Transverse colon (tissue), 4 donors: ENCODE results near the gene EPB41L1. TPM values are rescaled to one million over a fixed set of nuclear protein-coding genes. Genes with fewer than 3 reads are reported as not detected.

Experiments used
- DNase-seq: peaks from one replicate; pipeline ENCODE4 v3.0.0-alpha.2; 2019
- H3K27ac ChIP-seq, 4 donors: fragments of 200-600 bp; sonication (generic); 2 replicates each; pipeline ENCODE4 v1.5.1; 2016 to 2018; ENCODE audit warnings: inconsistent platforms in 4 of 4
- H3K27me3 ChIP-seq: fragments of 200-600 bp; sonication (generic); 2 replicates; pipeline ENCODE4 v1.5.1; 2017; ENCODE audit warnings: inconsistent platforms
- H3K36me3 ChIP-seq, 4 donors: fragments of 200-600 bp; sonication (generic); 2 replicates each; pipeline ENCODE4 v1.5.1; 2017 to 2019; ENCODE audit warnings: inconsistent platforms in 4 of 4
- H3K4me1 ChIP-seq, 4 donors: fragments of 200-600 bp; sonication (generic); 2 replicates each; pipeline ENCODE4 v1.5.1; 2017 to 2020; ENCODE audit warnings: inconsistent platforms in 4 of 4
- H3K4me3 ChIP-seq, 4 donors: fragments of 200-600 bp; sonication (generic); 1 replicate in 1 of 4; 2 replicates in 3 of 4; pipeline versions ENCODE4 v1.5.1 to v1.6.1; 2017 to 2019; ENCODE audit warnings: inconsistent platforms in 4 of 4
- H3K9me3 ChIP-seq, 2 donors: fragments of 200-600 bp; sonication (generic); 2 replicates each; pipeline ENCODE4 v1.5.1; 2017 to 2019; ENCODE audit warnings: inconsistent platforms in 2 of 2
- EP300 ChIP-seq: sonication (generic); formaldehyde crosslinking; IDR thresholded peaks from one replicate; pipeline ENCODE4 v1.6.1; 2017; ENCODE audit warnings: antibody characterized with exemption, low read depth
- POLR2A ChIP-seq: fragments of 450-650 bp; IDR thresholded peaks from one replicate; pipeline ENCODE4 v1.6.1; 2016; ENCODE audit warnings: antibody characterized with exemption, mild to moderate bottlenecking, moderate library complexity
- POLR2AphosphoS5 ChIP-seq, 3 donors: sonication (generic); formaldehyde crosslinking; IDR thresholded peaks; one replicate each; pipeline ENCODE4 v1.6.1; 2016; ENCODE audit warnings: antibody characterized with exemption in 3 of 3
- WGBS, 2 donors: methylation state at CpG; one replicate each; pipeline ENCODE4 v1.1.5; 2018; ENCODE audit warnings: low coverage in 1 of 2; 5-methylcytosine and 5-hydroxymethylcytosine counted together
- in situ Hi-C, 4 donors: fragments of 200-750 bp; cut with MboI; loops; one replicate each; pipeline versions ENCODE4 v1.15.0 to v1.15.1; 2017; ENCODE audit warnings: low sequenced_read_pairs in 3 of 4, low pct_ligation_motif_present in 1 of 4, low pct_unique_long_range_greater_than_20kb in 1 of 4
- intact Hi-C: fragments of 100-400 bp; cut with DNase I; formaldehyde crosslinking; loops from one replicate; pipeline ENCODE4 v1.15.1; 2023; ENCODE audit warnings: low total_unique reads
- total RNA-seq, 4 donors: library from RNA; depleted of rRNA; stranded (reverse); fragments of >200 nt; gene quantifications; one replicate each; pipeline ENCODE4 v1.1.0, GENCODE V29; 2016
- TF ChIP-seq, protein P1 (sequence below), 5 experiments: fragments of 200-600 bp in 3 of 5; fragments of 450-650 bp in 2 of 5; sonication (generic) in 3 of 5; IDR thresholded peaks; 1 replicate in 2 of 5; 2 replicates in 3 of 5; pipeline ENCODE4 v1.5.1; 2016 to 2017; ENCODE audit warnings: antibody characterized with exemption in 5 of 5, inconsistent platforms in 3 of 5, mild to moderate bottlenecking in 2 of 5, moderate library complexity in 1 of 5

EPB41L1 gene
- total RNA-seq, 4 donors from 2014 or later, result 36.4 to 167 (median 79.4) TPM

DNA sequence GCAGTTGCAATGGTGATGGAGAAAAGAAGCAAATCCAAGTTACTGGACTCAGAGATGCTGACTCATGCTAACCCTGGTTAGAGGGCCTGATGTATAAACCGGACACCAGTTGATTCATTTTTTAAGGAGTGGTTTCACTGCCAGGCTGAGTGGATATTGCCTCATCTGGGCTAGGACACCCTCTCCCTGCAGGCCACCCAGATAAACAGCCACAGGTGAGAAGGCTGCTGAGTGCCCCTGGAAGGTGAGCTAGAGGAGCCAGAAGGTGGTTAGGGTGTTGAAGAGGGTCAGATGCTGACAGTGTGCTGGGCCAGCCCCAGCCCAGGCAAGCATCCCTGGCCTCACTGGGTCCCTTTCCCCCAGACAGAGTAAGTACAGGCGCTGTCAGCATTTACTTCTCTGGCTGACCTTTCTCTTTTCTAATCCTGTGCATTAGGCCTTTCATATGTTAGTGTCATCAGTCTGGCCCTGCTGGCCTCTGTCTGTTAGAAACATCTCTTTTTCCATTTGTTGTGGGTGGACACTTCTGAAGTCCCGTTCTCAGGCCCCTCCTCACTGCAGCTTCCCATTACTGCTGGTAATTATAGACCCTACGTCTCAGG lies 13.5 kb downstream of the EPB41L1 start:
- no peaks in the 10 kb centered on the region for H3K4me1 ChIP-seq
- TF ChIP-seq, protein P1, sequence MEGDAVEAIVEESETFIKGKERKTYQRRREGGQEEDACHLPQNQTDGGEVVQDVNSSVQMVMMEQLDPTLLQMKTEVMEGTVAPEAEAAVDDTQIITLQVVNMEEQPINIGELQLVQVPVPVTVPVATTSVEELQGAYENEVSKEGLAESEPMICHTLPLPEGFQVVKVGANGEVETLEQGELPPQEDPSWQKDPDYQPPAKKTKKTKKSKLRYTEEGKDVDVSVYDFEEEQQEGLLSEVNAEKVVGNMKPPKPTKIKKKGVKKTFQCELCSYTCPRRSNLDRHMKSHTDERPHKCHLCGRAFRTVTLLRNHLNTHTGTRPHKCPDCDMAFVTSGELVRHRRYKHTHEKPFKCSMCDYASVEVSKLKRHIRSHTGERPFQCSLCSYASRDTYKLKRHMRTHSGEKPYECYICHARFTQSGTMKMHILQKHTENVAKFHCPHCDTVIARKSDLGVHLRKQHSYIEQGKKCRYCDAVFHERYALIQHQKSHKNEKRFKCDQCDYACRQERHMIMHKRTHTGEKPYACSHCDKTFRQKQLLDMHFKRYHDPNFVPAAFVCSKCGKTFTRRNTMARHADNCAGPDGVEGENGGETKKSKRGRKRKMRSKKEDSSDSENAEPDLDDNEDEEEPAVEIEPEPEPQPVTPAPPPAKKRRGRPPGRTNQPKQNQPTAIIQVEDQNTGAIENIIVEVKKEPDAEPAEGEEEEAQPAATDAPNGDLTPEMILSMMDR (IDR thresholded peaks at IDR 0.05), result no peak
- TF ChIP-seq EP300 (no peak), POLR2AphosphoS5 (IDR thresholded peaks at IDR 0.05) (no peak), POLR2A (no peak)
- H3K27ac ChIP-seq, result no peak overlapping the region
- WGBS, 2 donors, result 59 to 70% methylated on average over 2 to 4 of the region's 4 CpGs
- intact Hi-C loops, result no loop called here
- H3K4me3 ChIP-seq, result no peak overlapping the region
- no peak for DNase-seq
- in situ Hi-C loops, result no loop called here
- no peaks in the 10 kb centered on the region for H3K9me3 ChIP-seq
- H3K36me3 ChIP-seq, result no peaks in the 10 kb centered on the region
- no peaks in the 10 kb centered on the region for H3K27me3 ChIP-seq

DNA sequence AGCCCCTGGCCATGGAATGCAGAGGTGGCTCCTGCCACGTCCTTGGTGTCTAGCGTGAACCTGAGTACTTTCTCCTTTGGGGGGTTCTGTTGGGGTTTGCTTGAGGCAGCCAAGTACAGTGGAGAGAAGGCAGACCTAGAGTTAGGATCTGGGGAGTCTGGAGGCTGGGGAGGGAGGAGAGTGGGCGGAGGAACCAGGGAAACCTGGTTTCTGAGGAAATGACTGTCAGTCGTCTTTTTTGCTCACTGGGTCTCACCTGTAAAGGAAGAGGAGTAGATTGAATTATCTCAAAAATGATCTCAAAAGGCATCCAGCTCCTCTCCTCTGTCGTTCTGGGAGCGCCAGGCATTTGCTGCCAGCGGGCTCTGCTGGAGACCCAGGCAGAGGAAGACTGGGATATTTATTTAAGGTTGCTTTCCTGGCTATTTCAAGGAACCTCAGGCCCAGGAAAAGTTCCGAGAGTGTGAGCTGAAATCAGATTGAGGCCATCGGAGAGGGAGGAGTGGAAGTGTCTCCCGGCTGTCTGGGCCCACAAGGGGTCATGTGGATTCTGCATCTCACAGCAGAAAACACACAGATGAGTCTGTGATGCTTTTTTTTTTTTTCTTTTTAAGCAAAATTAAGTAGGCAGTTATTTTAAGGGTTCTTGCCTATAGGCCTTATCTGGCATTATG lies 16.1 kb downstream of the EPB41L1 start:
- no peak for DNase-seq
- Histone ChIP-seq H3K27me3 (no peaks in the 10 kb centered on the region), H3K36me3 (no peaks in the 10 kb centered on the region), H3K4me1 (no peaks in the 10 kb centered on the region), H3K9me3 (no peaks in the 10 kb centered on the region), H3K4me3 (no peak overlapping the region), H3K27ac (no peak overlapping the region)
- in situ Hi-C loops (no loop called here), intact Hi-C loops (no loop called here)
- 87 to 89% methylated on average over 3 to 10 of the region's 10 CpGs for WGBS, 2 donors
- TF ChIP-seq EP300, result no peak
- no peak for TF ChIP-seq POLR2AphosphoS5 (IDR thresholded peaks at IDR 0.05)

- Histone ChIP-seq H3K27ac (no peak overlapping the region), H3K36me3 (peaks cover 0 to 7% (median 0%) of the 10 kb centered on the region in 4 donors), H3K9me3 (no peaks in the 10 kb centered on the region), H3K4me1 (no peaks in the 10 kb centered on the region), H3K4me3 (no peak overlapping the region), H3K27me3 (no peaks in the 10 kb centered on the region)
- in situ Hi-C loops (no loop called here), intact Hi-C loops (no loop called here)
- DNase-seq, result no peak
- 51 to 67% methylated on average over 3 to 11 of the region's 11 CpGs for WGBS, 2 donors
- TF ChIP-seq, protein P1 (IDR thresholded peaks at IDR 0.05), result no peak
Observed at GRCh38 chr20:36173451-36173933, 19.0 kb downstream of the EPB41L1 start.

- Histone ChIP-seq H3K27me3 (no peaks in the 10 kb centered on the region), H3K9me3 (no peaks in the 10 kb centered on the region), H3K27ac (no peak overlapping the region), H3K4me1 (no peaks in the 10 kb centered on the region), H3K4me3 (no peak overlapping the region), H3K36me3 (peaks cover 0 to 7% (median 0%) of the 10 kb centered on the region in 4 donors)
- intact Hi-C loops (no loop called here), in situ Hi-C loops (no loop called here)
- DNase-seq, result no peak
- WGBS, 2 donors, result 78% methylated on average over 5 of the region's 5 CpGs; no CpG with 5 or more reads in 1 of the 2 donors
- no peak for TF ChIP-seq EP300
- TF ChIP-seq POLR2A, result no peak
- no peak for TF ChIP-seq POLR2AphosphoS5 (IDR thresholded peaks at IDR 0.05)
- TF ChIP-seq, protein P1 (IDR thresholded peaks at IDR 0.05), result no peak
Observed at GRCh38 chr20:36175016-36175415, 20.5 kb downstream of the EPB41L1 start.
